ENCODE measurements around the gene KRT13. TPM values are rescaled to one million over a fixed set of nuclear protein-coding genes. Genes with fewer than 3 reads are reported as not detected.
A peak's percentile ranks its signal among the peaks of the same experiment; 100 is the strongest.
"Not testable (repeated sequence)": the region's sequence is repeated elsewhere in the genome, so short reads cannot be mapped to it uniquely, and the experiment has no call there.

The KRT13 gene
- not detected in 2 replicates for polyA plus RNA-seq (2014; cell fraction: cytosol; rRNA removed)
- polyA plus RNA-seq (2014; cell fraction: nucleus; rRNA removed), result not detected in 2 replicates

- no peak for DNase-seq (ENCODE audit: low spot score)
Measured at GRCh38 chr17:41505007-41505808, at the start of gene KRT13. KRT13 (minus strand) TSS chr17:41505612; CDS start chr17:41505550, 62 bp downstream.

- no peak for DNase-seq (ENCODE audit: low spot score)
Measured at GRCh38 chr17:41553987-41554680, 48.7 kb upstream of the KRT13 start.

GRCh38 chr17:41553176-41553575 lies 47.8 kb upstream of the KRT13 start:
- no peak for DNase-seq (ENCODE audit: low spot score)

GRCh38 chr17:41552455-41552854 lies 47.0 kb upstream of the KRT13 start:
- DNase-seq (ENCODE audit: low spot score), result no peak

GRCh38 chr17:41551365-41551764 lies 46.0 kb upstream of the KRT13 start:
- no peak for DNase-seq (ENCODE audit: low spot score)

- DNase-seq (ENCODE audit: low spot score), result no peak
Measured at GRCh38 chr17:41549596-41550039, 44.2 kb upstream of the KRT13 start.

GRCh38 chr17:41548844-41549595 lies 43.6 kb upstream of the KRT13 start:
- peak; percentile 82 for DNase-seq (ENCODE audit: low spot score)

GRCh38 chr17:41547921-41548843 lies 42.8 kb upstream of the KRT13 start:
- DNase-seq (ENCODE audit: low spot score), result peak; percentile 17

GRCh38 chr17:41547378-41547841 lies 42.0 kb upstream of the KRT13 start:
- peak; percentile 42 for DNase-seq (ENCODE audit: low spot score)

- DNase-seq (ENCODE audit: low spot score), result no peak
Measured at GRCh38 chr17:41546819-41547218, 41.4 kb upstream of the KRT13 start.

- no peak for DNase-seq (ENCODE audit: low spot score)
Measured at GRCh38 chr17:41545829-41546410, 40.5 kb upstream of the KRT13 start.

GRCh38 chr17:41544935-41545334 lies 39.5 kb upstream of the KRT13 start:
- DNase-seq (ENCODE audit: low spot score), result no peak

GRCh38 chr17:41544491-41544892 lies 39.1 kb upstream of the KRT13 start:
- peak; percentile 28 for DNase-seq (ENCODE audit: low spot score)

GRCh38 chr17:41542786-41543185 lies 37.4 kb upstream of the KRT13 start:
- not testable (repeated sequence) for DNase-seq (ENCODE audit: low spot score)

GRCh38 chr17:41542357-41542756 lies 36.9 kb upstream of the KRT13 start:
- no peak for DNase-seq (ENCODE audit: low spot score)

- DNase-seq (ENCODE audit: low spot score), result no peak
Measured at GRCh38 chr17:41540921-41541625, 35.7 kb upstream of the KRT13 start.

GRCh38 chr17:41539979-41540701 lies 34.7 kb upstream of the KRT13 start:
- DNase-seq (ENCODE audit: low spot score), result peak; percentile 54

- DNase-seq (ENCODE audit: low spot score), result no peak
Measured at GRCh38 chr17:41539071-41539492, 33.7 kb upstream of the KRT13 start.

- DNase-seq (ENCODE audit: low spot score), result no peak
Measured at GRCh38 chr17:41538565-41538991, 33.2 kb upstream of the KRT13 start.

Measured in SK-N-DZ (cell line).